HepG2 (cell line): ENCODE data around the gene PWP1. TPM values are rescaled to one million over a fixed set of nuclear protein-coding genes. Genes with fewer than 3 reads are reported as not detected.
"Not testable (repeated sequence)": the region's sequence is repeated elsewhere in the genome, so short reads cannot be mapped to it uniquely, and the experiment has no call there.

Experiments used
- ATAC-seq: fragments of 200-7000 bp; cut with Tn5 transposase; 3 replicates; pipeline ENCODE4 v1.9.1; 2020; ENCODE audit warnings: mild to moderate bottlenecking, moderate library complexity
- BruUV-seq: library from RNA; stranded (reverse); fragments of 400-500 nt; replicated peaks from 2 replicates; lab custom pipeline; 2021; lab: Mats Ljungman, UMichigan
- CTCF ChIA-PET: fragments of 300-600 bp; formaldehyde crosslinking; extraction: SDS; loops from one replicate; lab custom pipeline; 2021; ENCODE audit warnings: low total read pairs, inconsistent platforms, low intra/inter-chr PET ratio; lab: Yijun Ruan, JAX
- POLR2A ChIA-PET: fragments of 350-600 bp; sonication (Branson Sonifier 250); formaldehyde crosslinking; loops from one replicate; lab custom pipeline; 2020; ENCODE audit warnings: antibody characterized with exemption, inconsistent platforms; lab: Yijun Ruan, JAX
- DNase-seq: peaks from one replicate; pipeline ENCODE4 v3.0.0-alpha.2; 2015; ENCODE audit warnings: low spot score
- FAIRE-seq: peaks from 3 replicates; lab custom pipeline; 2011; peaks lifted over from hg19 to GRCh38; lab: Jason Lieb, UNC
- H2AFZ ChIP-seq: one replicate; pipeline ENCODE4 v1.6.1; 2011; ENCODE audit warnings: low read length, inconsistent platforms
- H3K27ac ChIP-seq: fragments of 300-600 bp; 3 replicates; pipeline ENCODE4 v1.8.0; 2011; ENCODE audit warnings: mixed run types, mild to moderate bottlenecking, mixed read lengths, low read length, inconsistent platforms; ENCODE audit not compliant: insufficient read depth; ENCODE audit errors: extremely low read length
- H3K27me3 ChIP-seq, 2 experiments: fragments of 200-600 bp in 1 of 2; 2 replicates in 1 of 2; 3 replicates in 1 of 2; pipeline versions ENCODE4 v1.6.0 to v1.8.0; 2011; ENCODE audit warnings: low read length in 2 of 2, mild to moderate bottlenecking in 2 of 2, moderate library complexity in 2 of 2, inconsistent platforms in 1 of 2; ENCODE audit not compliant: insufficient read depth in 2 of 2, control insufficient read depth in 1 of 2
- H3K36me3 ChIP-seq, 2 experiments: fragments of 200-600 bp in 1 of 2; replicated peaks in 1 of 2; 2 replicates in 1 of 2; 3 replicates in 1 of 2; pipeline versions ENCODE4 v1.5.1 to v1.8.0; 2011; ENCODE audit warnings: low read length in 2 of 2, inconsistent platforms in 1 of 2; ENCODE audit not compliant: insufficient read depth in 2 of 2, control insufficient read depth in 1 of 2
- H3K4me1 ChIP-seq: 2 replicates; pipeline ENCODE4 v1.5.1; 2012; ENCODE audit warnings: low read length, inconsistent platforms; ENCODE audit not compliant: insufficient read depth
- H3K4me2 ChIP-seq: 2 replicates; pipeline ENCODE4 v1.6.0; 2011; ENCODE audit warnings: low read depth, low read length, inconsistent platforms
- H3K4me3 ChIP-seq, 3 experiments: fragments of 200-600 bp in 1 of 3; sonication (generic), shearing (Covaris generic) in 1 of 3; replicated peaks in 1 of 3; 2 replicates each; pipeline ENCODE4 v1.5.1; 2011 to 2016; ENCODE audit warnings: low read length in 3 of 3, inconsistent platforms in 2 of 3, low read depth in 2 of 3, mild to moderate bottlenecking in 2 of 3, control low read depth in 1 of 3, mixed read lengths in 1 of 3; ENCODE audit not compliant: insufficient read depth in 1 of 3
- H3K79me2 ChIP-seq: one replicate; pipeline ENCODE4 v1.6.1; 2011; ENCODE audit warnings: low read length, inconsistent platforms; ENCODE audit not compliant: insufficient read depth
- H3K9ac ChIP-seq: 2 replicates; pipeline ENCODE4 v1.6.0; 2011; ENCODE audit warnings: mild to moderate bottlenecking, low read depth, low read length, inconsistent platforms; ENCODE audit not compliant: insufficient read depth
- H3K9me3 ChIP-seq: 2 replicates; pipeline ENCODE4 v1.5.1; 2012; ENCODE audit warnings: mild to moderate bottlenecking, low read length
- H4K20me1 ChIP-seq: 2 replicates; pipeline ENCODE4 v1.6.0; 2011; ENCODE audit warnings: inconsistent platforms, mild to moderate bottlenecking, low read length, moderate library complexity; ENCODE audit not compliant: insufficient read depth
- CTCF ChIP-seq: sonication (generic); formaldehyde crosslinking; IDR thresholded peaks from 2 replicates; pipeline ENCODE4 v1.5.0; 2020; ENCODE audit warnings: mild to moderate bottlenecking, missing genetic modification reagents, moderate library complexity
- FOSL2 ChIP-seq: sonication (generic); formaldehyde crosslinking; IDR thresholded peaks from 2 replicates; pipeline ENCODE4 v1.4.0; 2020; ENCODE audit warnings: missing genetic modification reagents
- MAFF ChIP-seq: IDR thresholded peaks from 2 replicates; pipeline ENCODE4 v1.6.1; 2011; ENCODE audit warnings: low read depth, low read length, improper control_type of control experiment
- MAFG ChIP-seq: sonication (generic); formaldehyde crosslinking; IDR thresholded peaks from 2 replicates; pipeline ENCODE4 v1.5.1; 2020; ENCODE audit warnings: mild to moderate bottlenecking, missing genetic modification reagents
- MAFK ChIP-seq, 2 experiments: IDR thresholded peaks in 1 of 2; conservative IDR thresholded peaks in 1 of 2; 2 replicates each; pipeline ENCODE4 v1.6.1; 2011; ENCODE audit warnings: improper control_type of control experiment in 2 of 2, low read length in 2 of 2
- NFE2 ChIP-seq: sonication (generic); formaldehyde crosslinking; IDR thresholded peaks from 2 replicates; pipeline ENCODE4 v1.4.0; 2020; ENCODE audit warnings: missing genetic modification reagents
- NFE2L2 ChIP-seq: fragments of 150-350 bp; IDR thresholded peaks from 2 replicates; pipeline ENCODE4 v1.6.1; 2014; ENCODE audit warnings: low read length
- ZNF121 ChIP-seq: sonication (generic); formaldehyde crosslinking; IDR thresholded peaks from 2 replicates; pipeline ENCODE4 v1.5.0; 2020; ENCODE audit warnings: mild to moderate bottlenecking, missing genetic modification reagents
- ZNF362 ChIP-seq: sonication (generic); formaldehyde crosslinking; IDR thresholded peaks from 2 replicates; pipeline ENCODE4 v1.4.0; 2020; ENCODE audit warnings: missing genetic modification reagents, mild to moderate bottlenecking, borderline replicate concordance
- WGBS: methylation state at CpG from one replicate; pipeline ENCODE4 v1.1.6; 2017; ENCODE audit warnings: low lambda C conversion rate; 5-methylcytosine and 5-hydroxymethylcytosine counted together
- in situ Hi-C: cut with HindIII; loops from 2 replicates; pipeline ENCODE4 v1.10.0; 2017; ENCODE audit warnings: low pct_unique_long_range_greater_than_20kb; ENCODE audit not compliant: extremely low pct_ligation_motif_present
- intact Hi-C: fragments of 100-400 bp; cut with micrococcal nuclease; formaldehyde crosslinking; loops from one replicate; pipeline ENCODE4 v1.10.0; 2022; ENCODE audit not compliant: unreplicated experiment
- polyA plus RNA-seq, 8 experiments: library from polyadenylated mRNA; depleted of rRNA in 3 of 8; stranded (reverse) in 7 of 8; unstranded in 1 of 8; fragments of >200 nt; fragmentation: Illumina TruSeq in 4 of 8; extraction: Trizol in 4 of 8; gene quantifications; 2 replicates each; pipeline versions ENCODE4 v1.2.1 to v1.2.3, GENCODE V29; 2011 to 2016; ENCODE audit warnings: low read depth in 4 of 8, missing spikeins in 1 of 8, mixed read lengths in 1 of 8; ENCODE audit not compliant: insufficient read depth in 1 of 8
- total RNA-seq, 5 experiments: library from RNA; depleted of rRNA; stranded (reverse); fragments of >200 nt; fragmentation: Illumina TruSeq; extraction: Trizol; gene quantifications; 2 replicates each; pipeline ENCODE4 v1.2.3, GENCODE V29; 2016; ENCODE audit warnings: low read depth in 1 of 5

Gene PWP1
- total and polyA plus RNA-seq, 2 of the 13 experiments (the other 11 are each of a cell fraction or from before 2014, with no cell fraction given) = 65.9 to 70.2 TPM

- peak; percentile 47; the same call in 2 of the 3 replicates for ATAC-seq
- H4K20me1 ChIP-seq, H3K9ac ChIP-seq, H3K27me3 ChIP-seq, FAIRE-seq, H3K4me3 ChIP-seq, H3K9me3 ChIP-seq, H3K4me1 ChIP-seq, BruUV-seq, in situ Hi-C loops, POLR2A ChIA-PET, H3K4me2 ChIP-seq, H3K79me2 ChIP-seq, H2AFZ ChIP-seq: not testable (repeated sequence)
- intact Hi-C loops = loop anchor here (2.0 kb wide), 1 partner anchor 63 kb away; no protein-coding TSS in a partner anchor
- TF ChIP-seq FOSL2 (CRISPR knock-in tag) = peak; percentile 18; the same call in 1 of the 2 replicates
- peak; percentile 72; the same call in 1 of the 2 replicates for TF ChIP-seq ZNF362 (CRISPR knock-in tag)
- TF ChIP-seq NFE2 (CRISPR knock-in tag) = peak; percentile 62; the same call in 1 of the 2 replicates
- TF ChIP-seq NFE2L2 = peak; percentile 95
- TF ChIP-seq MAFF = peak; percentile 81
- 0 out of 2 replicates have a peak, but pooled peaks have one; percentile 22 for TF ChIP-seq ZNF121
- TF ChIP-seq CTCF (CRISPR knock-in tag) = peak; percentile 37
- TF ChIP-seq MAFK (conservative IDR thresholded peaks at IDR 0.05 in 1 of 2, IDR thresholded peaks at IDR 0.05 in 1 of 2; ENCODE audit: low read length in 2 of 2) = peak; percentile 84 to 86
- peak; percentile 54; the same call in 1 of the 2 replicates for TF ChIP-seq MAFG (CRISPR knock-in tag)
- CTCF ChIA-PET = interaction anchor here (1.3 kb wide), 1 partner anchor 189 kb away, joined by 4 read pairs; no protein-coding TSS in a partner anchor
- Histone ChIP-seq H3K27ac (peak overlapping the region; percentile 19), H3K36me3 (peaks cover 30 to 83% of the 10 kb centered on the region in 2 experiments)
- 89% methylated on average over 2 of the region's 2 CpGs for WGBS
- DNase-seq = peak; percentile 43
These were observed 10.2 kb downstream of the PWP1 start for GRCh38 chr12:107695772-107696171.
